T47D (cell line): ENCODE data around the gene CD79B.

Experiments
- DNase-seq, 2 experiments: peaks; one replicate each; pipeline versions ENCODE4 v3.0.0 to v3.0.0-alpha.2; 2011 to 2012; ENCODE audit warnings: low read depth in 1 of 2, low spot score in 1 of 2
- JUND ChIP-seq: IDR thresholded peaks from 2 replicates; pipeline ENCODE4 v1.6.1; 2012; ENCODE audit warnings: low read depth
- in situ Hi-C: cut with HindIII; loops from 2 replicates; pipeline ENCODE4 v1.10.0; 2016; ENCODE audit warnings: low sequenced_read_pairs, low pct_unique_long_range_greater_than_20kb

The CD79B gene

GRCh38 chr17:63947711-63948330, 15.7 kb upstream of the CD79B start:
- no peak for TF ChIP-seq JUND
- no peak for DNase-seq
- in situ Hi-C loops = no loop called here

DNA sequence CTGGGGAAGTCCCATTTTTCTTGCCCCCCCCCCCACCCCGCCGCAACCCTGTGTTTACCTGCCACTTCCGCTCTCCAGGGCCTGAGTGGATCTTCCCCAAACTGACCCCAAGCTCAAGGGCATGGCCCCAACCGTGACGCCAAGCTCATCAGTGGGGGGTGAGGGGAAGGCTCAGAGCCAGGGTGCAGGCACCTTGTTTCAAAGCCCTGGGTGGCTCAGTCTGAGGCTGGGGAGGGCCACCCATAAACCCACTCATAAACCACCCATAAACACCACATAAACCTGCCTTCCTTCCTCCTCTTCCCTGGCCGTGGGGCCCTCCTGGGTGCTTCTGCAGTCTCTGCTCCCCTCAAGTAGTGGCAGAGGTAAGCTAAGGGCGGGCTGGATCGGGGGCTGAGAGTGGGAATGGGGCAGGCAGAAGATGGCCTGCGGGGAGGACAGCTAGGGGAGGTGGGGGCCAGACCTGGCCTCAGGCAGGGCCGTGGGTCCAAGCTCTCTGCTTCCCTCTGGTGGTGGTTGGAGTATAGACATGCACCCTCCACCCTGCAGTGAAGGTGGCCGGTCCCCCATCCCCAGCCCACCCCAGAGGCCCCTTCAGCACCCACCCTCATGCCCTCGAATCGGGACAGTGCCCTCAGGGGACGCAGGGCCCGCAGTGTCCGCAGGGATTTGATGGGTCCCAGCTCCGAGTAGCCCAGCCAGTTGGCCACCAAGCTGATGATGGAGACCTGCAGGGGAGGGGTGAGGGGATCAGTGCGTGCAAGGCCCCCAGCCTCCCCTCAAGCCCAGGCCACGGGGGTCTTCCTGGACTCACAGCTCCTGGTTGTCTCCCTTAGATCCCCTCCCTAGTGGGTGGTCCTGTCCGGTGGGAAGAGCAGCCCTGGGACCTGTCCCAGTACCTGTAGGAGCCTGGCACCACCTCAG, 14.6 kb upstream of the CD79B start:
- no peak for TF ChIP-seq JUND
- DNase-seq = peak; percentile 41 to 73
- in situ Hi-C loops = no loop called here

DNA sequence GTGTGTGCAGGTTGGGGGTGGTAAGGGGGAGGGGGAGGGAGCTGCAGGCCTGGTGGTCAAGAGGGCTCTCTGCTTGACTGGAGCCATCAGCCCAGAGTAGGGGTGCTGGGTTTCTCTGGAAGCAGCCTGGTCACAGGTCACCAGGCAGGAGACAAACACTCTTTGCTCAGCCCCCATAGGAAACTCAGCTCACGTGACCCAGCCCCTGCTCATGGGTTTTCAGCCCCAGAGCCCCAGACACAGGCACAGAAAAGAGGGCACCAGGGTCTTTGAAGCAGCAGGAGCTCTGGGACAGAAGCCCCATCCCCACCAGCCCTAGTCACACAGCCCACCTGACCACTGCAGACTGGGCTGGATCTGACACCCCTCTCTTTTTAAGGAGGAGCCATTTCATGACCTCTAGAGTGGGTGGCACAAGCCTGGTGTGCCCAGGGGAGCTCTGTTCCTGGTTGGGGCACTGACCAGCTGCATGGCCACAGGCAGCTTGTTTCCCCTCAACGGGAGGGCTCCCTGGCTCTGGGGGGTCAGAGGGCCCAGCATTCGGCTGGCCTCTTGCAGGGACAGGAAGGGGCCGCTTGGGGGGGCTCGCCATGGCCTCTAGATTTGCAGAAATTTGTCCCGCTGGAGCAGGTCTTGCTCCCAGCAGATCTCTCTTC, 13.8 kb upstream of the CD79B start:
- in situ Hi-C loops = no loop called here
- DNase-seq = no peak
- no peak for TF ChIP-seq JUND

DNA sequence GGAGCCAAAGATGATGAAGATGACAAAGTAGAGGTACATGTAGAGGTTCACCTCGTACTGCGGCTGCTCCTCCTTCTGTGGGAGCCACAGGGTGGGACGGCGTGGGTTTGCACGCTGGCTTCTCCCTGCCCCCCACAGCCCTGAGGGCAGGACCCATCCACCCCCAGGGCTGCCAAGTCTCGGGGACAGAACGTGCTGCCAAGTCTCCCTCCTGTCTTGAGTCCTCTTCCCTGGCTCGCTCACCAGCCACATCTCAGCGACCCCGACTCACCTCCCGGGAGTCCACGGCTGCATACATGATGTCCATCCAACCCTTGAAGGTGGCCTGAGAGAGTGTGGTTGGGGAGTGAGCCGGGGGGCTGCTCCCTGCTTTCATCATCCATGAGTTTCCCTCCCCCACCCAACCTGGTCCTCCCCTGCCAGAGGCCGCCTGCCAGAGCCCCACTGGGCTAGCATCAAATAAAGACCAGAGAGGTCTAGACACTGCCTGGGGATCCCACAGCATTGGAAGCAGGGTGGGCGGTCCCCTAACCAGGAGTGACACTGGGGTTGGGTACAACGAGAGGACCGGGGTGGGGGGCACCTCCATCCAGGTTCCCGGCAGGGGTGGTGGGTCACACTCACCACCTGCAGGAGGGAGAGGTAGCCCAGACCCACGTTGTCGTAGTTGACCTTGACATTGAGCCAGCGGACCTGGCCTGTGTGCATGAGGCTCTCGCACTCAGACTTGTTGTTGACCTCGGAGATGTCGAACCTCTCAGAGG, 12.8 kb upstream of the CD79B start:
- in situ Hi-C loops = no loop called here
- DNase-seq = no peak
- no peak for TF ChIP-seq JUND

GRCh38 chr17:63943745-63944144, 11.6 kb upstream of the CD79B start:
- no peak for TF ChIP-seq JUND
- DNase-seq = no peak
- in situ Hi-C loops = no loop called here

DNA sequence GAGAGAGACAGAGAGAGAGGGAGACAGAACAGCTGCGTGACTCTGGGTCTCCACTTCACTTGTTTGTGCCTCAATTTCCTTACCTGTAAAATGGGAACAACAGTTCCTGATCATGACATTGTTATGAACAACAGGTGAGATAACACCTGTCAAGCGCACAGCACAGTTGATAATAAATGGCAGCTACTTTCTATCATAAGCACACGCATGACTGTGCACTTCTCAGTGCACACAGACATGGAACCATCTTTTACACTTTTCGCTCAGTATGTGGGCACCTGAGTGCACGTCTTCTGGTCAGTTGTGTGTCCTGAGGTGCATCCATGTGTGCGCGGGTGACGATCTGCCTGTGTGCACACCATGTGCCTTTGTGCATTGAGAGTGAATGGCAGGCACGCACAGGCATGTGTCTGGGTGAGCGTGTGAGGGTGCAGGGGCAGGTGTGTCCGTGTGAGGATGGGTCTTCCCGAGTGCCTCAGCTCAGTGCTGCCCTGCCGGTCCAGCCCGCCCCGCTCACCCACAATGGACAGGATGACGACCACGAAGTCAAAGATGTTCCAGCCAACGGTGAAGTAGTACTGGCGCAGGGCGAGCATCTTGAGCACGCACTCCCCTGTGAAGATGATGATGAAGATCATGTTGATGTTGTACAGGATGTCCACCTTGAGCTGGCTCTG, 10.3 kb upstream of the CD79B start:
- TF ChIP-seq JUND = no peak
- in situ Hi-C loops = no loop called here
- no peak for DNase-seq

- in situ Hi-C loops = no loop called here
- DNase-seq = no peak
- TF ChIP-seq JUND = no peak
These were observed 9.6 kb upstream of the CD79B start for GRCh38 chr17:63941751-63942150.

DNA sequence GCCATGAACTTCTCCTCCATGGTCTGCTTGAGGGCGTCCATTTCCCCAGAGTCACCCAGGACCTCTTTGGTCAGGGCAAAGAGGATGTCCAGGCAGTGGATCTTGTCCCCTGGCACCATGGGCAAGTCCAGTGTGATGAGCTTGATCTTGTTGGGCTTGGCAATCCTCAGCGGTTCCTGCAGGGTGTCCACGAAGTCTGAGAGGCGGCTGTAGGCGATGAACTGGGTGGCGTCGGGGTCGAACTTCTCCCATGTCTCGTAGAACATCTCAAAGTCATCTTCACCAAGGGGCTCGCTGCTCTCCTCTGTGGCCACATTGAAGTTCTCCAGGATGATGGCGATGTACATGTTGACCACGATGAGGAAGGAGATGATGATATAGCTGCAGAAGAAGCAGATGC, 9.0 kb upstream of the CD79B start:
- DNase-seq = no peak
- no peak for TF ChIP-seq JUND
- in situ Hi-C loops = no loop called here

DNA sequence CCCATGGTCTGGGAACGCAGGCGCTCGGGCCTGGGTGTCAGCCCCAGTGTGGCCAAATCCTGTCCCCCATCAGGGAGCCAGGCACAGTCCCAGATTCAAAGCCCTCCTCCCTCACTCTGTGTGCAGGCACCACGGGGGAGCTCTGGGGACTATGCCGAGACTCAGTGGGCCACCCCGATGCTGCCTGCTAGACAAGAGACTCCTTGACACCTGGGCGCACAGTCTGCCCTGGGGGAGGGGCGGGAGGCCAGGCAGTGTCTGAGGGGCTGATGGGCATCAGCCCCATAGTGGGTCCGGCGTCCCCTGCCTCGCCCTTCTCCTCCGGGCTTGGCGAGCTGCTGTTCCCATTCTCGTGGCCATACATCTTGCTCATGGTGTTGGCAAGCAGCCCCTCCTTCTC, 8.5 kb upstream of the CD79B start:
- DNase-seq = no peak
- no peak for TF ChIP-seq JUND
- in situ Hi-C loops = no loop called here

DNA sequence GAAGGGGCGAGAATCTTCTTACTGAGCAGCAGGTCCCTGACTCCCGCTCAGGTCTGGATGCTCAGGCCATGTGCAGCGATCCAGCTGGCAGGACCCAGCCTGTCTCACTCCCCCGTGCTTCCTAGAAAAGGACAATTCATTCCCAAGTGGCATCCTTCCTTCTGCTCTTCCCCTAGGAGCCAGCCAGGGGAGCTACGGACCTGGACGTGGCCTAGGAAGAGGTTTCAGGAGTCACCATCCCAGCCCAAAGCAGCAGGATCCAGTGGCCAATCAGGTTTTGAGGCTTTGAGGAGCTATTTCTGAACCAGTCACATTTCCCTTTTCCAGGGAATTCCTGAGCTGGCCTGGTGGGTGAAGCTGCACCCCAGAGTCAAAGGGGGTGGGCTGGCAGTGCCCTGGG, 7.8 kb upstream of the CD79B start:
- in situ Hi-C loops = no loop called here
- DNase-seq = no peak
- no peak for TF ChIP-seq JUND

GRCh38 chr17:63939401-63939800, 7.3 kb upstream of the CD79B start:
- TF ChIP-seq JUND = no peak
- DNase-seq = no peak
- in situ Hi-C loops = no loop called here

- in situ Hi-C loops = no loop called here
- no peak for DNase-seq
- TF ChIP-seq JUND = no peak
These were observed 5.8 kb upstream of the CD79B start for GRCh38 chr17:63937920-63938319.

DNA sequence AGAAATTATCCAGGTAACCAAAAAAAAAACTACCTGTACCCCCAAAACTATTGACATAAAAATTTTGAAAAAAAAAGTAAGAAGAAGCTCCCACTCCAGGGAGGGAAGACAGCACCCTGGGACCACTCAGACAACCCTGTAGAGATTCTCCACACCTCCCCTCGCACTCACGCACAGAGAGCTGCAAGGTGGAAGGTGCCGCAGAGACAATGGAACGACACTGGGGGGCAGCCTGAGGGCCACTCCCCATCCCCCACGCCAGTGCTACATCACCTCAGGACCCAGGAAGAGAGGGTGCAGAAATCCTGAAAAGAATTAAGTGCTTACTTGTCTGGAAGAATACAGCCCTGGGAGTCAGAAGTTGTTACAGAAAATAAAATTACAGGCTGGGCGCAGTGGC, 5.2 kb upstream of the CD79B start:
- no peak for DNase-seq
- in situ Hi-C loops = no loop called here
- TF ChIP-seq JUND = no peak
